NCI-H748 treated with DMSO at 0.1 percent for 48 hours (cell line): ENCODE data around the gene TCIRG1.

Experiments used
- DNase-seq: peaks from one replicate; lab custom pipeline; 2025; lab: John Stamatoyannopoulos, UW

Gene TCIRG1

DNA sequence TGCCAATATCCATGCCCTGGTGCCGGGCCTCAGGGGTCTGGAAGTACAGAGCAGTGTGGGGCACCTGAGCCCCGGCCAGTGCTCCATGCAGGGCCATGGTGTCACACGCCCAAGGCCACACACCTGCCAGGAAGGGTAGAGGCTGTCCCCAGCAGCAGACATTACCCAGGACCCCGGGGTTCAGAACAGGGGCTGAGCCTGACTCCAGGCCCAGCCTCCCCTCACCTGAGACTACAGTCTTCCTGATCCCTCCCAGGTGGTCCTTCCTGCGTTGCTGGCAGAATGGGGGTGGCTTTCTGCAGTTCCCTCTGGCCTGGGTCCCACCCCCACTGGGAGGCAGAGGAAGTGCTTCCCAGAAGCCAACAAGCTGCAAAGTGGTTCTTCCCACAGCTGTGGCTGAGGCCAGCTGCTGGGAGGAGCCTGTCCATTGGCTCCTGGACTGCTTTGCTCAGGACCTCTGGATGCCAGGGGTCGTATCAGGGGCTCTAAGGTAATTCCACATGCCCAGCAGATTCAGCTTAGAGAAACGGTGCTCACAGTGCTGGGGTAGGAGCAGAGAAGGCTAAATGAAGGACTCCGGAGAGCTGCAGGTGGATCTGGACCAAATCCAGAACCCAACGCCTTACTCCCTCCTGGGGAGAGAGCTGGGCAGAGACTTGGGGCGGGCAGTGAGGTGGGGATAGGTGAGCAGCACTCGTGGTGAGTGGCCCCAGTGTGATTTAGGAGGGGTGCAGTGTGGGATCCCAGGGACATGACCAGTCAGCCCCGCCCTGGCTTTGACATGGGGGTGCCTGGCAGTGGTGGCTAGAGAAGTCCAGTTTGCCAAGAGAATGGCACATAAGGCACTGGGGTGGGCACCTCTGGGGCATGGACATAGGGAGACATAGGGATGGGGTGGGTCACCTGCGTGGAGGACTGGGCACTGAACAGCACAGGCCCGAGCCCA, 12.6 kb downstream of the TCIRG1 start:
- no peak for DNase-seq

DNA sequence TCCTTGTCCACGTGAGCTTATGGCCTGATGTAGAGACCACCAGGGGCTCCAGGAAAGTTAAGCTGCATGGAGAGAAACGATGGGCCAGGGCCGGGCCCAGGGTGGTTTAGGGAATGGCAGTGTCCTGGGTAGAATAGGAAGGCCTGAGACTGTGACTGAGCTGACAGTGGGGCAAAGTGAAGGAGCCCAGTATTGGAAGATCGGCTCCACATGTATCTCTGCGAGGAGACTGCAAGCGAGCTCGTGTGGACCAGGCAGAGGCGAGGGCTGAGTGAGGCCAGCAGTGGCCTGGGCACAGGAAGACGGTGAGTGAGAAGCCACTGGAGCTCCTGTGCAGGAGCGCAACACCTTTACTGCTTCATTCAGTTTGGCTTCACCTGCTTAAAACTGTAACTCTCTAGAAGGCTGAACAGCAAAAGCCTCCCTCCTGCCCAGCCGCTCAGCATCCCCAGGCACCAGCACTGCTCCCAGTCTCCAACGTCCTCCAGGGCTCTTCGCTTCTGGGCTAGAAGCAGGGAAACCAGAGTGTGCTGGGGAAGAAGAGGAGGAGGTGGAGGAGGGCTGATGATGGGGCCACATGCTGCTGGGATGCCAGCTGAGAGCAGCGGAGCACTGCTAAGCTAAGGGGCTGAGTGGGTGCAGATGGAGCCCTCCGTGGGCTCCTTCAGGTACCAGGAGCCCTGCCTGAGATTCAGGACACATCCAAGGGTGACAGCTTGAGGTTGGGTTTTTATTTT, 13.5 kb downstream of the TCIRG1 start:
- DNase-seq, result no peak

DNA sequence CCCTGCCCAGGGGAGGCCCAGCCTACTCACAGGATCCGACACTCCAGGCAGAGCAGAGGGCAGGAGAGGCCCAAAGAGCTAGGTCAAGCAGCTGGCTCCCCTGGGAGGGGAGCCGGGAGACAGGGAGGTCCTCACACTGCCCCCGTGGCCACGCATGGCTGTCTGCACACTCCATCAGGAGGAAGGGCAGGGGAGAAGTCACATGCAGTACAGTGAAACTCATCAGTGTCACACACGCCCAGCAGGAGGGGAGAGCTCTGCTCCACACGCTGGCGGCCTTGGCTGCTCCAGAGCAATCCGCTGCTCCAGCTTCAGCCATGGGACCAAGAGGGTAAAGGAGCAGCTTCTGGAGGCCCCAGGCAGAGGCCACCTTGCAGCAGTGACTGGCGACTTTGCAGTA, 14.3 kb downstream of the TCIRG1 start:
- no peak for DNase-seq

DNA sequence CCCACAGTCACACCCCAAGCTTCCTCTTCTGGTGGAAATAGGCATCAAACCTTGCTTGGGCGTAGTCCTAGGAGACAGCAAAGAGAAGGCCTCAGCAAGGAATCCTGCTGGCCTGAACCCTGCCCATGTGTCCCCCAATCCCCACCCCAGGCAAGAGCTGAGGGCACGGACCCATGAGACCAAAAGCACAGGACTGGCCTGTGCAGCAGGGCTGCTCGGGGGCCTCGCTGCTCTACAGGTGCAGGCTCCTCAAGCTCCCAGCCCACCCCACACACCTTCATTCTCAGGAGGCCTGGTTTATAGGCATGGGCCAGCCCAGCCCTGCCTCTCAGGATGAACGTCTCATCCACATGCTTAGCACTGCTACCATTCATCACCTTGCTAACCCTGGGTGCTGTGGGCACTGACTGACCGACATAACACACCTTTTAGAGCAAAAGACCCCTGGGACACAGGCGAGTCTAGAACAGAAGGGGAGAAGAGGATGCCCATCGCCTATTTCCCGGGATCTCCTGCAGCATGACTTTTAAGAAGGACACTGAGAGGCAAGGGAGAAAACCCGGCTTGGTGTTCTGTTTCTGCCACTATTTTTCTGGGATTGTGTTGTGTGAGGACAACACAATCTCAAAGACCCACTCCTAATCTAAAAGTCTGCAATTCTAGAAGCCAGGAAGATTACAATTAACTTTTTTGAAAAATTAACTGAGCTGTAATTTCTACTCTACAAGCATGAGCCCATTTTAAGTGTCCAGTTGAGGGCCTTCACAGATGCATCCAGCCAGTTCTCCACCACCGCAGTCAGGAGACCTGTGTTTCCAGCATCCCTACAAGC, 15.4 kb downstream of the TCIRG1 start:
- DNase-seq, result no peak

DNA sequence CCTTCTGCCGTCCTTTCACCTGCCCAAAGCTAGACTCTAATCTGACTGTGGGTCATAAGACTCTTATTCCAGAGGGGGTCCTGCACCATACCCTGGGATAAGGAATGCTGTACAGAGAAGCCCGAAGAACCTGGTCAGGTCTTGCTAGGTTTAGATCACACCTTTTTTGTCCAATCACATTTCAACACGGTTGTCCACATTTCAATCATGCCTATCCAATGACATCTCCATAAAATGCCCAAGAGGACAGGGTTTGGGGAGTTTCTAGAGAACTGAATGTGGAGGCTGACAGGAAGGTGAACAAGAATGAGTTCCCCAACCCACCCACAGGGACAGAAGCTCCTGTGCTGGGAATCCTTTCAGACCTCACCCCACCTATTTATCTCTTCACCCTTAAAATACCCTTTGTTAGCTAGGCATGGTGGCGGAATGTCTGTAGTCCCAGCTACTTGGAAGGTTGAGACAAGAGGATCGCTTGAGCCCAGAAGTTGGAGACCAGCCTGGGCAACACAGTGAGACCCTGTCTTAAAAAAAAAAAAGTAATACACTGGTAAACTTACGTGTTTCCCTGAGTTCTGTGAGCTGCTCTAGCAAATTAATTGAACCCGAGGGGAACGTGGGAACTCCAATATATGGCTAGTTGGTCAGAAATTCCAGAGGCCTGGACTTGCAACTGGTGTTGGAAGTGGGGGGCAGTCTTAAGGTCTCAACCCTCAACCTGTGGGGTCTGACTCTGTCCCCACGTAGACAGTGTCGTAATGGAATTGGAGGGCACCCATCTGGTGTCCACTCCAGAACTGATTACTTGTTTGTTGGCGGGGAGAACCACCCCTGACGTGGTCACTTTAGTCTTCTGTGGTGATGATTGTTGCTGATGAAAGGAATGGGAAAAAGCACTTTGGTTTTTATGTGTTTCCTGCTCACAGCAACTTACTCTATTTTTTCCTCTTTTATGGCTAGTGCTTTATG, 17.8 kb downstream of the TCIRG1 start:
- no peak for DNase-seq

DNA sequence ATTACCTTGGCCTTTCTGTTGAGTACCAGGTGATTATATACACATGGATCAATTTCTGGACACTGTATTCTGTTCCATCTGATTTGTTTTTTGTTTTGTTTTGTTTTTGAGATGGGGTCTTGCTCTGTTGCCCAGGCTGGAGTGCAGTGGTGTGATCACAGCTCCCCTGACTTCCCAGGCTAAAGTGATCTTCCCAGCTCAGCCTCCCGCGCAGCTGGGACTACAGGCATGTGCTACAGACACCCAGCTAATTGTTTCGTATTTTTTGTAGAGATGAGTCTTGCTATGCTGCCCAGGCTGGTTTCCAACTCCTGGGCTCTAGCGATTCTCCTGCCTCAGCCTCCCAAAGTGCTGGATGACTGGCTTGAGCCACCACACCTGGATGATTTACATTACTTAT, 19.0 kb downstream of the TCIRG1 start:
- no peak for DNase-seq

DNA sequence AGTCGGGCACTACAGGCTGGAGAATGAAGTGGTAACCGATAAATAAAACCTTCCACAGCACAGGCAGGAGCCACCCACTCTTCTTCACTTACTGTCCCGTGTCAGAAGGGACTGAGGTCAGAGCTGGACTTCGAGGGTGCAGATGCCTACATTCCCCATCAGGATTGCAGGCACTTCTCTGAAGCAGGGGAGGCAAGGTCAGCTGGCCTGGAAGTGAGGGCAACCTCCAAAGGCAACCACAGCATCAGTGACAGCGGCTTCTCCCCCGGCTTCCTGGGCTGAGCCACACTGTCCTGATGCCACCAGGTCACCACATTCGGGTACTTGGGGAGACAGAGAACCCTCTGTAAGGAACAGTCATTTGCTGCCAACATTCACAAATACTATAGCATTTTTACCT, 22.7 kb downstream of the TCIRG1 start:
- no peak for DNase-seq

DNA sequence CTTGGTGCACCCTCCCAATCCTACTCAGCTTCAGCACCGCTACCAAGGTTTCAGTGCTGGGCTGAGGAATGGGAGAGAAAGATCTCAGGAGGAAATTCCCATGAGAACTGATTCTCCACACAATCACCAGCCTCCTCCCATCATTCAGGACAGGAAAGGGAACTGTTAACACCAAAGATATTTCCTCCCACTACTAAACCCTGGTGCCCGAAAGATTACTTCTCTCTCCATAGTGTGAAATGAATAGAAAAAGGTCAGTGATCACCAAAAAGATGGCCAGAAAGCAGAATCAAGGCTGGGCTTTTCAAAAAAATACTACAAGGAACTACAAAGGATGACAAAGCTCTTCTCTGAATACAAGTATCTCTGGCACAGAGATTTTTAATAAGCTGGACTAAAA, 26.1 kb downstream of the TCIRG1 start:
- no peak for DNase-seq

DNA sequence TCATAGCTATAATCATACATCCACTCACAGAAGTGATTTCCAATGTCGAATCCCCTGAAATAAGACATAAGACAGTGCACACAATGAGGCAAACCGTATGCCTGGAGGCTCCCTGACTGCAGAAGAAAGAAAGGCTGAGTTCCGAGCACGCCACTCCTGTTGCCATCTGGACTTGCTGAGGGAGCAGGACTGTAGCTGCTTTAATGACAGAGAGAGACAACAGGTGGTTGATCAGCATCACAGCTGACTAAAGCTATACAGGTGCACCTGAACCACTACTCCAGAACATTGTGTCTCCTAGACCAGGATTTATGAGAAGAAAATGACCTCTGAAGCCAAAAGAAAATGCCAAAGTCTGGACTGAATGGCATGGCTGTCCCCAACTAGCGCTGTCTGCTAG, 27.0 kb downstream of the TCIRG1 start:
- no peak for DNase-seq

DNA sequence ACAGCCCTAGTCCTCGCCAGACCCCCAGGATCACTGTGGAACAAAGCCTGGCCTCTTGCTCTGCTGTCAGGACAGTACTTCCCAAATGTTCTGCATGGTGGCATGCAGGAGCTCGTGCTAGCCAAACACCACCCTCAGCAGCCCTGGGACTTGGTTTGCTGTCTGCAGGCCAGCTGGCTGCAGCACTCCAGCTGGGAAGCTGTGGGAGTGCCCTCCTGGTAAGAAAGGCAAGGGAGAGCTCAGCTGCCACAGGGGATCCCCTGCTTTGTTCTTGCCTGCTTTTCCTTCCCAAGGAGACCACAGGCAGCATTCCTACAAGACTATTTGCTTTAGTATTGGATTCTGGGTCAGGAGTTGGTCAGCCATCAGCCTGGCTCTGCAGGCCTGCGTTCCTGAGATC, 27.9 kb downstream of the TCIRG1 start:
- no peak for DNase-seq

DNA sequence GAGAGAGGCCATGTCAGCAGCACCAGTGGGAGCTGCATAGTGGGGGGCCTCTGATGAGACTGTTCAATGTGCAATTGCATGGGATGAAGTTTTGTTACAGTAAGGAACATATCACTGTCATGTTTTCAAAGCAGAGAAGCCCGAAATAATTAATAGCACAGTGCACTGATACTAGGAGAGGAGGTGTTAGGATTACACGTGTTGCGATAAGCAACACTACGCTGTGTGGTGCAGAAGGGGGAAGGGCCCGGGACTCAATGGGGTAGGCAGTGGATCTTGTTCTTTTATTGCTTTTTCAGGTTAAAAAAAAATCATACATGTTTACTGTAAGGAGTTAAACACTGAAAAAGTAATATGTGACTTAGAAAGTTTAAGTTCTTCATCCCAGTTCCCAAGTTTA, 29.2 kb downstream of the TCIRG1 start:
- DNase-seq, result no peak

DNA sequence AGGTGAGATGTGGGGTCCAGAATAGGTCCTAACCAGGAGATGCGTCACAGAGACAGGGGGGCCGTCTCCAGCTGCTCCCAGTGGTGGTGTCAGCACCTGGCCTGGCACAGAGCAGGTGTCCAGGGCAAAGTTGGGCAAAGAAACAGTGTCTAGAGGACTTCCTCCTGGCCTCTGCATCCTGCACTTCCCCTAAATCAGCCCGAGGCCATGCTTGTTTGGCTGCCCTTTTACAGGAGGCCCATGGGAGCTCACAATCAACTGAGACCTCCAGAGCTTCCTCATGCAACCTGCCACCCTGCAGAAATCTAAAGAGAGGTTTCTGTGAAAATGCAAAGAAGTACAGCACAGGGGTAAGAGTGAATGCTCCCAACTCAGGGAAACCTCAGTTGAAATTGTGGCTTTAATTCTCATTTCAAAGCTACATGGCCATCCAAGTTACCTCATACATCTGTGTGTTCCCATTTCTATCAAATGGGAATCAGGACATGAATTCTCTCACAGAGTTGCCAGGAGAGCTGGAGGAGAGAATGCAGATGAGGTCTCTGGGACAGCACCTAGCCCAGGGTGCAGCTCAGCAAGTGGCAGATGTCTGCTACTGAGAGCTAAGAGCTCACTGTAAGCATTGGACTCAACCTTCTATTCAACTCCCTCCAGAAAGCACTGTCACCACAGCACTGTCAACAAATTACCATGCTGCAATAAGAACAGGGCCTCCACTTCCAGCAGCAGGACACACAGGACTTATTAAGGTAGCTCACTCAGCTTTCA, 32.6 kb downstream of the TCIRG1 start:
- DNase-seq, result no peak

DNA sequence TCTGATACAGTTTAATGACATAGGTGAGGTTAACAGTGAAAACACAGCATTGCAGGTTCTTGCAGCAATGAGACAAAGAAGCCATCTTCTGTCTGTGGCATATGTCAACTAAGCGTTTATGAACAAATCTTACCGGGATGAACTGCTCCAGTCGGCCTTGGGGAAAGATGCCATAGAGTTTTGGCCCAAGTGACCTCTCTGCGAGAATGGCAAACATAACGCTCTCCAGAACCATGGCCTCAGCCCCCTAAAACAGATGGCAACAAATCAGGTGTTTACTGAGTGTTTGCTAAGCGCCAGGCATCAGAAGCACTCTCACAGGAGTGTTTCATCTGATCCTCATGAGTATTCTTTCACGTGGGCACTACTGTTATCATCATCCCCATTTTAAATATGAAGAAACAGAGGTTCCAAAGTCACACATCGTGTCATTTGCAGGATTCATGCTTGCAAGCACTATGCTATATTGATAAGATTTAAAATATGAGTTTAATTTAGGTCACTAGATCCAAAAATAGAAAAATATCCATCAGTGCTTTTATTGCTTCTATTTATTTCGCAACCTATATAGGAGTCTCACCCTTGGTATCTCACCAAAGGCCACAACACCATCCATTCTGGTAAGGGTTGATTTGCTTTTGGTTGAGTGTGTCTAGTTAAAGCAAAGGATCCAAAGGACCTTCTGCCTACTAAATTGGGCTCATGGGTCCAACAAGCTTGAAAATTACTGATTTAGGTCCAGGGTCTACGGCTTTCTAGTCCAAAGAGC, 35.9 kb downstream of the TCIRG1 start:
- DNase-seq, result no peak

DNA sequence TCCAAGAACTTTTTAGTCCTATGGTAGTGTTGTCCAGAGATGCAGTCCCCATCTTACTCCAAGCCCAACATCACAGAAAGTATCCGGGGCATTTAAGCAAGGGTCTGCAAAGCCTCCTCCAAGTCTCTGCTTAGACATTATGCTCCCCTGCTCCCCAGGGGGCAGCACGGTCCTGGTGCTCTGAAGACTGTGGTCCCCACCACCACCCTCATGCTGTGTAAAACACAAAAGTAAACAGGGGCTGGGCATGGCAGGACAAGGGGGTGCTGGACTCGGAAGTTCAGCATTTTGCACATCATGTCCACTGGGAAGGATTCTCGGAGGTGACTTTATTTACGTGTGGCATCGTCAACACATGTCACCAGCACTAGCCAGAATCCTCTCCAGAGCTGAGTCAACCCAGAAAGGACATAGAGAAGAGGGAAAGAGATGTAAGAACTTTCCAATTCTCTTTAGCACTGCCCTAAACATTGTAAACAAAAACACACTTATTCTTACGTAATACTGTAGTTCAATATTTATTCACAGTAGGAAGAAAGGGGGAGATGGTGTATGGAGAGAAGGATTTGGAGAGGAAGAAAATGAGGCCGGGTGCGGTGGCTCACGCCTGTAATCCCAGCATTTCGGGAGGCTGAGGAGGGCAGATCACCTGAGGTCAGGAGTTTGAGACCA, 37.7 kb downstream of the TCIRG1 start:
- DNase-seq, result no peak

DNA sequence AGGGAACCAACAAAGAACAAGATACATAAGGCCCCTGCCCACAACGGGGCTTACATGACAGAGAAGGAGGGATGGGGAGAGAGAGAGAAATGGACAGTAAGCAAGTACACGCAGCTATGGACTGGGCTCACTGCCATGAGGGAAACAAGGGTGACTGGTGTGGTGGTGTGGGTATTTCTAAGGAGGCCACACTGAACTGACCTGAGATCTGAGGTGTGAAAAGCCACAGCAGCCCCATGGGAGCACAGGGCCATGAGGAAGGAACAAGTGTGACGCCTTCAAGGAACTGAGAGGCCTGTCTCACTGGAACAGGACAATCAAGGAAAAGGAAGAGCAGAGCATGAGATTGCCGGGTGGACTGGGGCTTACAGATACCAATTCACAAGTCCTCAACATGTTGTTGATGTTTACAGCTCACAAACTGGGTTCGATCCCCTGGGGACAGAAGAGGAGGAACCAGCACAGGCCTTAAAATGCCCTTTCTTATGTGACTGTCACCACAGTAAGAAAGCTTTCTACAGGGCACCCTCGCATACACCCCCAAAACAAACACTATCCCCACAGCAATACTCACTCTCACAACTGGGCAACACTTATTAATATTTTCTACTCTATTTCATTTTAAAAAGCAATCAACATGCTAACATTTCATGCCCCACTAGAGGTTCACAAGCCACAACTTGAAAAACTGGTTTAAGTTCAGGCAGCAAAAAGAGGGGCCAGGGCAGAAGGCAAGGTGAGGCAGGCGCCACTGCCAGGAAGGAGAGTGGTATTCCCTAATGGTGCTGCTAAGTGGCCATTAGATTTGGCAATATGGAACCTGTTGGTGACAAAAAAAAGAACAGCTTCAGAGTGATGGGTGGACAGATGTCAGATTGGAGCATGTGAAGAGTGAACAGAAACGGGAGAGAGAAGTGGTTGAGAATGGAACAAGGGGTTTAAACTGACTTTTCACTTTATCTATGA, 39.1 kb downstream of the TCIRG1 start:
- no peak for DNase-seq

DNA sequence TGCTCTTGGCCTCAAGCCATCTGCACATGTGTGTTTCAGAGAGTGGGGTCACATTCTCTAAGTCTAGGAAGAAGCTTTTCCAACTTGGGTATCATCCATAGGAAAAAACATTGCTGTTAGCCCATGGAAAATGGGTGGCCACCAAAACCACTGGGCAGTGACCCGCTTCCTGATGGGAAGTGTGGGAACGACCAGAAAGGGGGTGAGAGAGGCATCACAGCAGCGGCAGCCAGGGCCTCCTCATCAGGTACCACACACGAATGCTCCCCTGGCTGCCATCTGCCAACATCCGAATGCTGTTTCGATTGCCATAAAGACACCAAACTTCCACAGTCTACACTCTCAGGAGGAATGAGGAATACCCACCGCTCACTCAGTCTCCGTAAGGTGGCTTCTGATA, 42.0 kb downstream of the TCIRG1 start:
- no peak for DNase-seq

DNA sequence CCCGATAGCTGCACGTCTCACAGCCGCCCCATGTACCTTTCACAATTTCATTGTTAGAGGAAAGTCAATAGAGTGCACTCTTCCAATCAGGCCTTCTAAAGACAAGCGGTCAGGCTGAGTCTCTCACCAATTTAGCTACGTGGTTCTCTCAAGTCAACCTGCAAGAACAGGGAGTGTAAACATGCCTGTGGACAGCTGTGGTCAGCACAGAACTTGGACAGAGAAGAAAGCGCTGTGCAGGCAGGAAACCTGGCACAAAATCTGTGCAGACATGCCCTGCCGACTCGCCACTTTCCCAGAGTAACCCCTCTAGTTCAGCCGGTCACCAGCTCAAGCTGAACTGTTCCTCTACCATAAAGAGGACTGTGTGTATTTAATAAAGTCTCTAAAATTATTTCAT, 42.9 kb downstream of the TCIRG1 start:
- DNase-seq, result no peak

DNA sequence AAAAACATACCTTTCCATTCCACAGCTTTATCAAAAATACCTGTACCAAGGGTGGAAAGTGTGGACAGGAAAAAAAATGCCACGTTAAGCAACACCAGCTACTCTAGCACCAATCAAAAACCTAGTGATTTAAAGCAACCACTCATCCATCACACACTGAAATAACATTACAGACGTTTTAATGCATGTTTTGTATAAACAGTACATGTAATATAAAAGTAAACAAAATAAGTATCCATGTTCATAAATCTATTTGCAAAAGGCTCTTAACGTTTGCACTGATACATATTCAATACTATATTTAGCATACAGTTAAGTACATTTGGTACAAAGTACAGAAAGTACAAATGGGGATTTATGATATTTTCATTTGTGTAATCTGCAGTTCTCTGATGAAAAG, 43.7 kb downstream of the TCIRG1 start:
- DNase-seq, result no peak
